ENCODE data around the gene PDSS2. TPM values are rescaled to one million over a fixed set of nuclear protein-coding genes. Genes with fewer than 3 reads are reported as not detected.
"Not testable (repeated sequence)": the region's sequence is repeated elsewhere in the genome, so short reads cannot be mapped to it uniquely, and the experiment has no call there.

PDSS2 gene
- total and polyA plus RNA-seq, 10 donors: 4.3 to 16.6 (median 11.7) TPM

GRCh38 chr6:107284805-107285204 is 174.6 kb downstream of the PDSS2 start:
- Histone ChIP-seq H3K36me3 (no peaks in the 10 kb centered on the region), H3K27me3 (replicated peaks in 1 of 7) (no peaks in the 10 kb centered on the region), H3K27ac (no peak overlapping the region), H3K9me3 (no peaks in the 10 kb centered on the region), H3K4me3 (no peak overlapping the region), H3K4me1 (no peaks in the 10 kb centered on the region)
- intact Hi-C loops (cut with DNase I; ENCODE audit: low total_unique reads): no loop called here
- 68 to 93% (median 92%) methylated on average over 1 of the region's 1 CpG for WGBS, 5 donors
- DNase-seq: no peak
- TF ChIP-seq POLR2A (IDR thresholded peaks at IDR 0.05): no peak
- no peak for TF ChIP-seq POLR2AphosphoS5 (IDR thresholded peaks at IDR 0.05)

- intact Hi-C loops (cut with DNase I; ENCODE audit: low total_unique reads): no loop called here
- TF ChIP-seq POLR2A (IDR thresholded peaks at IDR 0.05) (no peak), CTCF (IDR thresholded peaks at IDR 0.05 in 8 of 11, conservative IDR thresholded peaks at IDR 0.05 in 3 of 11) (no peak), POLR2AphosphoS5 (IDR thresholded peaks at IDR 0.05) (no peak)
- no peaks in the 10 kb centered on the region for H3K9me3 ChIP-seq
- 96 to 100% (median 97%) methylated on average over 2 of the region's 2 CpGs for WGBS, 5 donors
- no peak overlapping the region for H3K4me3 ChIP-seq
- H3K27me3 ChIP-seq (replicated peaks in 1 of 7): no peaks in the 10 kb centered on the region
- no peaks in the 10 kb centered on the region for H3K36me3 ChIP-seq
- no peak for DNase-seq
- H3K4me1 ChIP-seq: no peaks in the 10 kb centered on the region
- no peak overlapping the region for H3K27ac ChIP-seq
Observed at GRCh38 chr6:107280791-107281190, 178.6 kb downstream of the PDSS2 start.

GRCh38 chr6:107280001-107280400 is 179.4 kb downstream of the PDSS2 start:
- H3K4me1 ChIP-seq; H3K4me3 ChIP-seq; DNase-seq; H3K27me3 ChIP-seq (replicated peaks in 1 of 7); H3K36me3 ChIP-seq; H3K9me3 ChIP-seq; intact Hi-C loops (cut with DNase I; ENCODE audit: low total_unique reads); H3K27ac ChIP-seq: not testable (repeated sequence)
- WGBS, 5 donors: 96 to 98% (median 97%) methylated on average over 7 of the region's 7 CpGs

- Histone ChIP-seq H3K27ac (no peak overlapping the region), H3K36me3 (peaks cover 0 to 31% (median 0%) of the 10 kb centered on the region in 6 donors), H3K27me3 (replicated peaks in 1 of 7) (no peaks in the 10 kb centered on the region), H3K4me3 (no peak overlapping the region), H3K9me3 (no peaks in the 10 kb centered on the region), H3K4me1 (no peaks in the 10 kb centered on the region)
- intact Hi-C loops (cut with DNase I; ENCODE audit: low total_unique reads): no loop called here
- DNase-seq: no peak
- no peak for TF ChIP-seq POLR2A (IDR thresholded peaks at IDR 0.05)
- no peak for TF ChIP-seq CTCF (IDR thresholded peaks at IDR 0.05 in 8 of 11, conservative IDR thresholded peaks at IDR 0.05 in 3 of 11)
- TF ChIP-seq POLR2AphosphoS5 (IDR thresholded peaks at IDR 0.05): no peak
- 78 to 99% (median 95%) methylated on average over 2 of the region's 2 CpGs for WGBS, 5 donors
Observed at GRCh38 chr6:107275330-107275865, 184.0 kb downstream of the PDSS2 start.

- peaks cover 0 to 32% (median 0%) of the 10 kb centered on the region in 6 donors for H3K36me3 ChIP-seq
- H3K4me1 ChIP-seq: no peaks in the 10 kb centered on the region
- no peak overlapping the region for H3K4me3 ChIP-seq
- intact Hi-C loops (cut with DNase I; ENCODE audit: low total_unique reads): no loop called here
- WGBS, 5 donors: 93 to 100% (median 100%) methylated on average over 1 of the region's 1 CpG
- H3K27me3 ChIP-seq (replicated peaks in 1 of 7): no peaks in the 10 kb centered on the region
- no peak overlapping the region for H3K27ac ChIP-seq
- H3K9me3 ChIP-seq: no peaks in the 10 kb centered on the region
- TF ChIP-seq POLR2AphosphoS5 (IDR thresholded peaks at IDR 0.05): no peak
- TF ChIP-seq CTCF (IDR thresholded peaks at IDR 0.05 in 8 of 11, conservative IDR thresholded peaks at IDR 0.05 in 3 of 11): no peak
- no peak for TF ChIP-seq POLR2A (IDR thresholded peaks at IDR 0.05)
- no peak for DNase-seq
Observed at GRCh38 chr6:107274288-107274687, 185.1 kb downstream of the PDSS2 start.
